ENCODE results near the gene ABCG4. TPM values are rescaled to one million over a fixed set of nuclear protein-coding genes. Genes with fewer than 3 reads are reported as not detected.
A peak's percentile ranks its signal among the peaks of the same experiment; 100 is the strongest.

Gene ABCG4
- total RNA-seq (2021; ENCODE audit: unreplicated experiment) (0.39 TPM), Bru-seq, nascent RNA (percentile 17 among the genes with signal in this experiment), BruChase-seq, experiment 1, labeled RNA remaining after a 2-hour chase (percentile 24 among the genes with signal in this experiment), BruChase-seq, experiment 2, labeled RNA remaining after a 6-hour chase (percentile 15 among the genes with signal in this experiment)
- 0.76 TPM for polyA plus RNA-seq (2012; ENCODE audit: insufficient read length)
- long read RNA-seq, partial matches to known transcripts, result 0 of 1 reads
- long read RNA-seq, other reads (novel, unspliced or antisense), result 1 of 1 reads

- ATAC-seq (peak; percentile 52), DNase-seq (ENCODE audit: low read depth, low spot score) (no peak)
- BruUV-seq (replicated peaks), result no TSS peak
- intact Hi-C loops (cut with micrococcal nuclease; ENCODE audit: unreplicated experiment) (loop anchor here (5.0 kb wide), 1 partner anchor 173 kb away; no protein-coding TSS in a partner anchor), in situ Hi-C loops (cut with HindIII; ENCODE audit: low pct_unique_long_range_greater_than_20kb, low sequenced_read_pairs) (no loop called here)
- peak within 1 kb of the TSS; percentile 44; the same call in 1 of the 2 replicates for H3K27ac ChIP-seq (ENCODE audit: low read length)
- peaks cover 5% of the 10 kb centered on the region; the same call in 1 of the 2 replicates for H3K4me1 ChIP-seq (ENCODE audit: control insufficient read depth, insufficient read depth, low read length)
- TF ChIP-seq TCF7L2 (IDR thresholded peaks at IDR 0.05; ENCODE audit: low read depth, low read length), result no peak
- no peak for TF ChIP-seq REST (IDR thresholded peaks at IDR 0.05; ENCODE audit: insufficient read depth in 1 of 2, low read depth in 2 of 2, low read length in 1 of 2)
- no peak for TF ChIP-seq SIN3A (IDR thresholded peaks at IDR 0.05; ENCODE audit: borderline replicate concordance, insufficient read depth, low read depth, low read length)
- TF ChIP-seq CTCF (IDR thresholded peaks at IDR 0.05), result no peak
- TF ChIP-seq POLR2AphosphoS5 (IDR thresholded peaks at IDR 0.05; ENCODE audit: low read depth, low read length), result no peak
- H3K9me3 ChIP-seq (ENCODE audit: control insufficient read depth, insufficient read depth, low read depth, low read length), result no peaks in the 10 kb centered on the region
- H3K36me3 ChIP-seq (ENCODE audit: control insufficient read depth, insufficient read depth, low read length), result no peaks in the 10 kb centered on the region
- peak within 1 kb of the TSS; percentile 63 to 64 for H3K4me3 ChIP-seq (ENCODE audit: low read depth in 2 of 2, low read length in 2 of 2)
- no peaks in the 10 kb centered on the region for H3K27me3 ChIP-seq (ENCODE audit: control insufficient read depth, insufficient read depth, low read length)
- ChIA-PET CTCF (interaction anchor here (0.6 to 1.0 kb wide), 2 partner anchors 39 to 47 kb away, joined by 3 read pairs; no protein-coding TSS in a partner anchor), POLR2A (interaction anchor here (0.6 kb wide), 1 partner anchor 22 kb away, joined by 6 read pairs; no protein-coding TSS in a partner anchor)
Measured at GRCh38 chr11:119149018-119149785, at the start of gene ABCG4. ABCG4 (plus strand) TSS chr11:119149052; CDS start chr11:119149966, 914 bp downstream.

- intact Hi-C loops (cut with micrococcal nuclease; ENCODE audit: unreplicated experiment), result loop anchor here (2.0 kb wide), 1 partner anchor 223 kb away; no protein-coding TSS in a partner anchor
Measured at GRCh38 chr11:119099711-119100110, 49.1 kb upstream of the ABCG4 start.

More at GRCh38 chr11:119099711-119100110, 49.1 kb upstream of the ABCG4 start:
- ATAC-seq (no peak), DNase-seq (ENCODE audit: low read depth, low spot score) (no peak)
- H3K36me3 ChIP-seq (ENCODE audit: control insufficient read depth, insufficient read depth, low read length), result 0 out of 2 replicates have a peak, but pooled peaks cover 6% of the 10 kb centered on the region
- POLR2A ChIA-PET, result interaction anchor here (0.6 kb wide), 1 partner anchor 28 kb away, joined by 11 read pairs; no protein-coding TSS in a partner anchor
- H3K27me3 ChIP-seq (ENCODE audit: control insufficient read depth, insufficient read depth, low read length), result no peaks in the 10 kb centered on the region
- CTCF ChIA-PET, result interaction anchor here (0.6 kb wide), 1 partner anchor 239 kb away, joined by 6 read pairs; no protein-coding TSS in a partner anchor
- H3K4me1 ChIP-seq (ENCODE audit: control insufficient read depth, insufficient read depth, low read length), result peaks cover 16% of the 10 kb centered on the region
- H3K27ac ChIP-seq (ENCODE audit: low read length), result peak overlapping the region; percentile 99; the same call in 1 of the 2 replicates
- H3K9me3 ChIP-seq (ENCODE audit: control insufficient read depth, insufficient read depth, low read depth, low read length), result no peaks in the 10 kb centered on the region
- in situ Hi-C loops (cut with HindIII; ENCODE audit: low pct_unique_long_range_greater_than_20kb, low sequenced_read_pairs), result no loop called here
- no TSS peak for BruUV-seq (replicated peaks)
- TF ChIP-seq REST (IDR thresholded peaks at IDR 0.05; ENCODE audit: insufficient read depth in 1 of 2, low read depth in 2 of 2, low read length in 1 of 2), result no peak
- no peak for TF ChIP-seq SIN3A (IDR thresholded peaks at IDR 0.05; ENCODE audit: borderline replicate concordance, insufficient read depth, low read depth, low read length)
- no peak for TF ChIP-seq TCF7L2 (IDR thresholded peaks at IDR 0.05; ENCODE audit: low read depth, low read length)
- no peak for TF ChIP-seq POLR2AphosphoS5 (IDR thresholded peaks at IDR 0.05; ENCODE audit: low read depth, low read length)
- no peak for TF ChIP-seq CTCF (IDR thresholded peaks at IDR 0.05)
- H3K4me3 ChIP-seq (ENCODE audit: low read depth in 2 of 2, low read length in 2 of 2), result no peak overlapping the region

All from Panc1 (cell line).